GOT3 (cell line): ENCODE results near the gene S100A13.
"Not testable (repeated sequence)": the region's sequence is repeated elsewhere in the genome, so short reads cannot be mapped to it uniquely, and the experiment has no call there.

Source experiments
- DNase-seq: peaks from one replicate; lab custom pipeline; 2025; ENCODE audit warnings: mixed read lengths; lab: John Stamatoyannopoulos, UW

The S100A13 gene

DNA sequence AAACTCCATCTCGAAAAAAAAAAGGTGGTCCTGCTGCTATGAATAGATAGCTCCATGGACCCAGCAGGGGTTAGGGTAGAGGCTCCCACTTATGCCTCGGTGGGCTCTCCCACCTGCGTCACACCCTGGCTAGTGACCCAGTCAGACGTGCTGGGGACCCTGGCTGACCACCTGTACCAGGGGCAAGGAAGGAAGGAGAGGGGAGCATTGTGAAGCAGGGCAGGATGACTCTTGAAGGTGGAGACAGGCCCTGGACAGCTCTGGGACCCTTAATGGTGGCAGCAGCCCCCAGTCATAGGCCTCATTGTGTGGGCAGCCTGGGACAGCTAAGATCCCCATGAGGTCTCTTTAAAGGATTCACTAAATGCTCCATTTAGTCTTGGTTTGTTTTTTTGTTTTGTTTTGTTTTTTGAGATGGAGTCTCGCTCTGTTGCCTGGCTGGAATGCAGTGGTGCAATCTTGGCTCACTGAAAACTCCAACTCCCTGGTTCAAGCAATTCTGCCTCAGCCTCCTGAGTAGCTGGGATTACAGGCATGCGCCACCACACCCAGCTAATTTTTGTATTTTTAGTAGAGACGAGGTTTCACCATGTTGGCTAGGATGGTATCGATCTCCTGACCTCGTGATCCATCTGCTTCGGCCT lies 20.8 kb upstream of the S100A13 start:
- DNase-seq, result no peak

DNA sequence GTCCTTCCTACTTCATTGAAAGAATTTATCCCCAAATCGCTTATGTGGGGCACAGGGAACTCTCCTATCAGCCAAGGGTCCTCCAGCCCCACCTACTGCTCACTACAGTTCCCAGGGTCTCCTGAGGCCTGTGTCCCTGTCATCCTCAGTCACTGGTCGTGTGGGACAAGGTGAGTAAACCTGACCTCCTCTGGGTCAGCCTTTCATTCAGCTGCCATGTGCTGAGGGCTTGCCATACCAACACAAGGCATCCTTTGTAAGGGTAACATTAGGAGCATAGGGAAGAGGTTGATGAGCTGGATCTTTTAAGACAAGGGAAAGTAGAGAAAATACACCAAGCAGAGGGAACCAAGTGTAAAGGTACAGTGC lies 20.0 kb upstream of the S100A13 start:
- no peak for DNase-seq

DNA sequence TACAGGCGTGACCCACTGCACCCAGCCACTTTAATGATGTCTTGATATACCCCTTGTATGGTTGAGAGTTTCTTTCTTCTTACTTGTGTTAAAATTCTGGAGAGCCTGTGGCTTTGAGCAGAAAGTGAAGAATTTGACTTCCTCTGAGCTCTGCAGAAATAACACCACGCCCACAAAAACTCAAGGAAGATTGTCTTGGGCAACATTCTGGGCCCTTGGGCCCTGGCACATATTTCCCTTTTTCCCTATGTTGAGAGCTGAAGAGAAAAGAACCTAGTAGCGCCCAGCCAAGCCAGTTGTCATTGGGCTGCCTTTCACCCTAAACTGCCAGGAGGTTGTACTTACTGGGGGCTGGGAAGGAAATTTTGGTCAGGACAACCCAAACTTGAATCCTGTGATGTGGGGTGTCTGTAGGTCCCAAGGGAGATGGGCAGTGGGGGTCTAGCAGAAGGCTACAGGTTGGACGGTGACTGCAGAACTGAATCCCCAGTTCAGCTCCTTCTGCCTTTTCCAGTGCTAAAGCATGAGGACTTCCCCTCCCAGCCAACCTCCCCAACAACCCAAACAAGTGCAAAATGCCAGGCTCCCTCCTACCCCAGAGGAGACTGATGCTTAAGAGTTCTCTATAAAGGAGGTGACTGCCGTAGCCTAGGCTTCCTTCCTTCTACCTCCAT lies 19.5 kb upstream of the S100A13 start:
- no peak for DNase-seq

DNA sequence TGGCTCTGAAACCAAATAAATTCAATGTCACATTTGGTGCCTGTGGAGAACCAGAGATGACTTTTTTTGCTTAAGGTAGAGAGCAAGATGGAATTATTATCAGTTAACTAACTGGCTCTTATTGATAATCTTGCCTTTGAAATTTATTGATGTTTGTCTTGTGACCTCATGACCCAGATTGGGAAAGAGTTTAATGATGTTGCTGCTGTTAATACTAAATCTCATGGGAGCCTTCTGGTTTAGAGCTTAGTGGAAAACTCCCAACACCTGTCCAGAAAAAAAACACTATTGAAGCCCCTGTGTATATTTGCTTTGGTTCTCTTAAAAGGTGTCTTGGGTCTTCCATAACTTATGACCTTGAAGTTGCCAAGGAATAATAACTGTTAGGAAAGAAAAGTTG lies 16.5 kb upstream of the S100A13 start:
- DNase-seq, result no peak

DNA sequence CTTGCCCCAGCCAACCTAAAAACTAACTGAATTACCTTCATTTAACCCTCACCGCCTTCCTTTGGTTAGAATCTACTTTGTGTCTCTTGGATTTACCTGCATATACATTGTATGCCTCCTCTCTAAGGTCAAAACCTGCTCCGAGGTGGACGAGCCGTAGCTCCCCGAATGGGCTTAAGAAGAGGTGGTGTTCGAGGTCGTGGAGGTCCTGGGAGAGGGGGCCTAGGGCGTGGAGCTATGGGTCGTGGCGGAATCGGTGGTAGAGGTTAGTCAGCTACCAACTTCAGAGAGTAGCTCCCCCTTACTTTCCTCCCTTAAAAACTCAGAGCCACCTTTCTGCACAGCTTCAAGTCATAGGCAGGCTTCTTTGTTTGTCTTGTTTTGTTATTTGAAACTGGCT lies 15.8 kb upstream of the S100A13 start:
- DNase-seq, result no peak

DNA sequence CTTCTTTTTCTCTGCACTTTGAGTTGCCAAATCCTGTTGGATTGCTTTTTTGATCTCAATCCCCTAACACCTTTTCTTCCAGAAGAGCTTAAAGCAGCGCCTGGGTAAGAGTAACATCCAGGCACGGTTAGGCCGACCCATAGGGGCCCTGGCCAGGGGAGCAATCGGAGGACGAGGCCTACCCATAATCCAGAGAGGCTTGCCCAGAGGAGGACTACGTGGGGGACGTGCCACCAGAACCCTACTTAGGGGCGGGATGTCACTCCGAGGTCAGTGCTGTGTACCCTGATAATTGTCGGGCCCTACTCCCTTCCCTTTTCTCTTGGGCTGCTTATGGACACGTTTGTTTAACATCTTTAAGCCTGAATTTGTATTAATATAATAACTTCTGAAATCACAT lies 14.9 kb upstream of the S100A13 start:
- DNase-seq, result no peak

DNA sequence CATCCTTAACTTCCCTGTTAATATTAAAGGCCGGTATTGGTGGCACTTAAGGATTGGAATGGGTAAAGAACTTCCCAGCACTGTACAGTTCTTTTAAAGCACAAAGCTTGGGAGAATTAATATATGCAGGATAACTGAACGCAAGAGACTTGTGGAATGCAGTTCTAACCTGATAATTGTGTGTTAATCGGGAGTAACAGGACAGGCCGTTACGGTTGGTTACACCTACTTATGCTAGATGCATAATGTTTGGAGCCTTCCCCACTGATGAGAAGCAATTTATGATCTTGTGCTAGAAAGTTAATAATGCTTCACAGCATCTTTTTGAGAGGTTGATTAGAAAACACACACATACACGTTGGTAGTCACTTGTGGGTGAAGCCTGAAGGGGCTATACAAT lies 13.6 kb upstream of the S100A13 start:
- no peak for DNase-seq

DNA sequence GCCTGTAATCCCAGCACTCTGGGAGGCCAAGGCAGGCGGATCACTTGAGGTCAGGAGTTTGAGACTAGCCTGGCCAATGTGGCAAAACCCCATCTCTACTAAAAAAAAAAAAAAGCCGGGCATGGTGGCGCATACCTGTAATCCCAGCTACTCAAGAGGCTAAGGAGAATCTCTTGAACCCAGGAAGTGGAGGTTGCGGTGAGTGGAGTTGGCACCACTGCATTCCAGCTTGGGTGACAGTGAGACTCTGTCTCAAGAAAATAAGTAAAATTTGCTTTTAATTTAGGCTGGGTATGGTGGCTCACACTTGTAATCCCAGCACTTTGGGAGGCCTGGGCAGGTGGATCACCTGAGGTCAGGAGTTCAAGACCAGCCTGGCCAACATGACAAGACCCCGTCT lies 12.9 kb upstream of the S100A13 start:
- DNase-seq, result not testable (repeated sequence)

DNA sequence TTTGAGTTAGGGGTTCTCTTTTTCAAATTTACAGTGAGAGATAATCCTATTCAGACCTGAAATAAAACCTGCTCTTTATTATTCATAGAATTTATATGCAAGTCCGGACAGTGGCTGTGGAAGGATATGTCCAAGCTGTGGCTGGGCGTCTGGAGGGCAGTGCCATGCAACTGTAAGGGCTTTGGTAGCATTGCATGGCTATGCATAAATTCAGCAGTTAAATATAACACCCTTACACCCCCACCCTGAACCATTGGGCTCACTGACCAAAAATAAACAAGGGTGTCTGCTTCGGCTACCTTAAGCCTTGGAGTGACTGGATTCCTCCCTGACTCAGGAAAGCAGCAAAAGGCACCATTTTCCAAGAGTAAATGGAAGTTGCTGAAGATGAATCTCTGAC lies 12.0 kb upstream of the S100A13 start:
- DNase-seq, result no peak

DNA sequence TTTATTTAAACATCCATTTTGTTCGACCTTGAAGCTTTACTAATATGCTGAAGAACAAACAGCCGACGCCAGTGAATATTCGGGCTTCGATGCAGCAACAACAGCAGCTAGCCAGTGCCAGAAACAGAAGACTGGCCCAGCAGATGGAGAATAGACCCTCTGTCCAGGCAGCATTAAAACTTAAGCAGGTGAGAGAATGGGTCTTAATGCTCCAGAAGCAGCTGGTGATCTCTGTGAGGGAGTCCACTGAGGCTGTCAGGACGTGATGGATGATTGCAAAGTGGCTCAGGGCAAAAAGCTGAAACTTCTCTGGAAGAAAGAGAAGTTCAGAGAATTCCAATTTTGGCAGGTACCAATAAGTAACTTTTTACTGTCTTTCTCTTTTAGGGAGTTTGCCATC lies 11.0 kb upstream of the S100A13 start:
- DNase-seq, result no peak

DNA sequence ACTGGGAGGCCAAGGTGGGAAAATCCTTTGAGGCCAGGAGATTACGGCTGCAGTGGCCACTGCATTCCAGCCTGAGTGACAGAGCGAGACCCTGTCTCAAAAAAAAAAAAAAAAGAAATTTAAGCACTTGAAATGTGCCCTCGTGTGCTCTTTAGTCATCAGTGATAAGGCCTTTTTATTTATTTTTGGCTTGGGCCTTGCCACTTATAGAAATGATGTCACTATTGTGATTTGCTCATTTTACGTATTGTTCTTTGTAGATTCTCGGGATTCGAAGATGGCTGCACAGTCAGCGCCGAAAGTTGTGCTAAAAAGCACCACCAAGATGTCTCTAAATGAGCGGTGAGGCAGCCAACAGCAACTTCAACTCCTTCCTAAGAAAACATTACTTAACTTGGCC lies 9.0 kb upstream of the S100A13 start:
- DNase-seq, result no peak

DNA sequence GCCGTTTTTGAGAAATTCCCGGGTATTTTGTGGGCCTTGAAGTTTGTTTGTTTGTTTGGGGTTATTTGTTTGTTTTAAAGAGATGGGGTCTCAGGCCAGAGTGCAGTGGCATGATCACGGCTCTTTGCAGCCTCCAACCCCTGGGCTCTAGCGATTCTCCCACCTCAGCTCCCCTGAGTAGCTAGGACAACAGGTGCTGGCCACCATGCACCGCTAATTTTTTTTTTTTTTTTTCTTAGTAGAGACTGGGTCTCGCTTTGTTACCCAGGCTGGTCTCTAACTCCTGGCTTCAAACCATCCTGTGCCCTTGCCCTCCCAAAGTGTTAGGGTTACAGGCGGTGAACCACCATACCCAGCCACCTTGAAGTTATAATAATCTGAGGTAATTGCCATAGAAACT lies 8.6 kb upstream of the S100A13 start:
- no peak for DNase-seq

DNA sequence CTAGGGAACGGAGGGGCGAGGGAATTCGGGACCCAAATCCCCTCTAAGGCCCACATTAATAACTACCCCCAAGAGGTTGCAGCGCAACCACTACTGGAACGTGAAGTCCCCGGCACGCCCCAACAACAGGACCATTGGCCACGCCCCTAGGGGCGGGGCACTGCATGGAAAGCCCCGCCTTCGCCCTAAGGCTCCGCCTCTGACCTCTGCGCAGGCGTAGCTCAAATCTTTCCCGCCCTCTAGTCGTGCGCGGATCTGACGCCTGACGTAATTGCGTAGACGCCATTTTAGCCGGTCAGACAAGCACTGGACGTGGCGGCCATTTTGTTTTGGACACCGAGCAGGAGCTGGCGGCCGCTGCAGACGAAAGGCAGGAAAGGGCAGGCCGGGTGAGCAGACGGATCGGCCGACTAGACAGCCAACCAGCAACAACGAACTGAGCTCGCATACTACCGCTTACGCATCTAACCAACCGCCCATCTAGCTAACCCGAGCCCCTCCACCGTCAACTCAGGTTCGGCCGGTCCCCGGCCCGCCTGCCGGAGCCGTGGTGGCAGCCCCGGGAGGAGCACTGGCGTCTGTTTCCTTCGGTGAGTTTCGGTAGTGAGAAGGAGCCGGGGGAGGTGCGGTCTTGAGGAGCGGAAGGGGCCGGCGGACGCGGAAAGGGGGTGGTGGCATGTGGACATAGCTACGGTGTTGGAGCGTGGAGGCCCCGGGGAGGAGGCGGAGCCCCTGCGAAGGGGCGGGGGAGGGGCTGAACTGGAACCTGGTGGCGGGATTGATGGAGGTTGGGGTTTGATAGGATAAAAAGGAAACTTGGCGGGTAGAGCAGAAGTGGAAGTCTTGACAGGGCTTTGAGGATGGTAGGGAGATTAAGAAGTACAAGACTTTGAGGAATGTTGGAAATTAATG lies 6.7 kb upstream of the S100A13 start, which contains the start of gene CHTOP:
Gene CHTOP (plus strand): TSS at position 313 of the 912 bp plus-strand sequence. CDS start 2,523 bp downstream, outside the sequence.
- peak; percentile 92 for DNase-seq

DNA sequence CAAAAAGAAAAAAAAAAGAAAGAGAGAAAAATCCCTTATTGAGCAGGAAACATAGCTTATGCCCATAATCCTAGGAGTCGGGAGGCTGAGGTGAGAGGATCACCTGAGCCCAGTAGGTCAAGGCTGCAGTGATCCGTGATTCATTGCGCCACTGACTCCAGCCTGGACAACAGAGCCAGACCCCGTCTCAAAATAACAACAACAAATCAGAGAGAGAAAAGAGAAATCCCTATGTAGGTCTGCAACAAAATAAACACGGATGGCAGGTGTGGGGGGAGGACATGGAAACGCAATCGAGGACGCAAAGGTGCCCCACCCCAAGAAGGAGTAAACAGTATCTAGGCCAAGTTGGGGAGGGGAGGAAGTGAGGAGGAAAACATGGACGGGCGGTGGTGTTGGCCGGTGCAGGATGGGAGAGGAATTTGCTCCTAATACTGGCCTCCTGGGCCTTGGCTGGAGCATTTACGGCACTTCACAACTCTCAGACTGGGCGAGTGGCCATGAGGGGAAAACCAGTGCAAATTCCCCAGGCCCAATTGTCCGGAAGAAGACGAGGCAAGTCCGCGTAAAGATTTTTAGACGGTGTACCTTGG lies 6.0 kb upstream of the S100A13 start:
- no peak for DNase-seq

DNA sequence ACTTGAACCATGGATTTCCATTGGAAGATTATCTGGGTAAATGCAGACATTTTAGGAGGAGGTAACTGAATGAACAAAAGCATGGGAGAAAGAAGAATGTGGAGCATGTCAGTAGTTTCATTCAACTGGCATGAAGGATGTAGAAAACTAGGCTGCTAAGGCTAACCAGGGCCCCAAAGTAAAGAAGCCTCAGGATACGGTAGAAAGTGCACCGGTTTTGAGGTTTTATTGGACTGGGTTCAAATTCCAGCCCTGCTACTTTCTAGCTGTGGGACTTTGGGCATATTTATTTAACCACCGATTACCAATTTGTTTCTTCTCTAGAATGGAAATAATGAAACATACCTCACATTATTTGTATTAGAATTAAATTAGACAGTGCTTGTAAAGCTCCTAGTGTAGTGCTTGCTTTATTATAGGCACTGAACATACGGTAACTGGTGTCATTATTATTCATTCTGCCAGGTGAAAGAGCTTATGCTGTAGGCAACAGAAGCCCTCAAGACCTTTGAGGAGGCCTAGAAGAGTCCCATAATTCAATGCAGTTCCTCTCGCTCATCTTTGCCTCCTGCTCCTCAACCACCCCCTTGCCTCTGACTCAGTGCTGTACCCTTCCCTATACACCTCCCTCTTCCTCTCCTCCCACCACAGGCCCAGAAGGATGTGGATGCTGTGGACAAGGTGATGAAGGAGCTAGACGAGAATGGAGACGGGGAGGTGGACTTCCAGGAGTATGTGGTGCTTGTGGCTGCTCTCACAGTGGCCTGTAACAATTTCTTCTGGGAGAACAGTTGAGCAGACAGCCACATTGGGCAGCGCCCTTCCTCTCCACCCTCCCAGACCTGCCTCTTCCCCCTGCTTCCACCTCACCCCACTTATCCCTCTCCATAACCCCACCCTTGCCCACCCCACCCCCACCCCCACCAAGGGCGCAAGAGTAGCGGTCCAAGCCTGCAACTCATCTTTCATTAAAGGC lies 4.0 kb upstream of the S100A13 start:
- DNase-seq, result no peak

DNA sequence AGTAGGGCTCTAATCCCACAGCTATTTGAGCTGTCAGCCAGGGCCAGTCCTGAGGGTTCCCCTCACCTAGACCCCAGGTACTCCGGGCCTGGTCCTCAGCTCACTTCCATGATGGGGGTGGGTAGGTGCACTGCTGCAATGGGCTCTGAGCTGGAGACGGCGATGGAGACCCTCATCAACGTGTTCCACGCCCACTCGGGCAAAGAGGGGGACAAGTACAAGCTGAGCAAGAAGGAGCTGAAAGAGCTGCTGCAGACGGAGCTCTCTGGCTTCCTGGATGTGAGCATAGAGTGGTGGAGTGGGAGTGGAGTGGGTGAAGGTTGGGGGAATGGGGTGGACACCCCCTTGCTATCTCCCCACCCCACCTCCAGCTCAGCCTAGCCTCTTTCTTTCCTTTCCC lies 3.1 kb upstream of the S100A13 start:
- DNase-seq, result no peak

DNA sequence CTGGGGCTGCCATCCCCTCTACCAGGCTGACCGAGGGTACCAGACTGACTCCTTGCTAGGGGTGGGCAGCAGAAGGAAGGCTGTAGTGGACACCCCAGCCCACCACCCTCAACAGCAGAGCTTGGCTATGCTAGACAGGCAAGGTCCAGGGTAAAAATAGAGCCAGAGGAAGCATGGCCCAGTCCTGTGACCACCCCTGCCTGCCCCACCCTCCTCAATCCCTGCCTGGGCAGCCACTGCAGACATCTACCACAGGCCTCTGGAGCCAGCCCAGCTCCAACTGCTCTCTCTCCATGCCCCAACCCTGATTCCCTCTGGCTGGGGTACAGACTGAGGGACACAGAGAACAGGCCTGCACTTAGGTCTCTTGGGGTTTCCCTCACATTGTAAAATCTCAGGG lies 2.7 kb upstream of the S100A13 start:
- no peak for DNase-seq

DNA sequence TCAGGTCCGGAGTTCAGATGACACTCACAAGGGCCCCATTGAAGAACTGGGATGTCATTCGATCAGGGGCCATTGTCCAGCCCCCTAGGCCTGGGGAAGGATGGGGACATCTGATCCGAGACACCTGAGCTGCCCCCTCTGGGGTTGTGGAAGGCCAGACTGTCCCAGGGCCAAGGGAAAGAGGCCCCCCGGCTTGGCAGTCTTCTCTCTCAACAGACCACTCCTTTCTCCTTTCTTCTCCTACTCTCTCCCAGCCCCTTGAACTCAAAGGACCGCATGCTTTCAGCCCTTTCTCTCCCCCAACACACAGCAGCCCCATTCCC lies 2.0 kb upstream of the S100A13 start:
- DNase-seq, result no peak

DNA sequence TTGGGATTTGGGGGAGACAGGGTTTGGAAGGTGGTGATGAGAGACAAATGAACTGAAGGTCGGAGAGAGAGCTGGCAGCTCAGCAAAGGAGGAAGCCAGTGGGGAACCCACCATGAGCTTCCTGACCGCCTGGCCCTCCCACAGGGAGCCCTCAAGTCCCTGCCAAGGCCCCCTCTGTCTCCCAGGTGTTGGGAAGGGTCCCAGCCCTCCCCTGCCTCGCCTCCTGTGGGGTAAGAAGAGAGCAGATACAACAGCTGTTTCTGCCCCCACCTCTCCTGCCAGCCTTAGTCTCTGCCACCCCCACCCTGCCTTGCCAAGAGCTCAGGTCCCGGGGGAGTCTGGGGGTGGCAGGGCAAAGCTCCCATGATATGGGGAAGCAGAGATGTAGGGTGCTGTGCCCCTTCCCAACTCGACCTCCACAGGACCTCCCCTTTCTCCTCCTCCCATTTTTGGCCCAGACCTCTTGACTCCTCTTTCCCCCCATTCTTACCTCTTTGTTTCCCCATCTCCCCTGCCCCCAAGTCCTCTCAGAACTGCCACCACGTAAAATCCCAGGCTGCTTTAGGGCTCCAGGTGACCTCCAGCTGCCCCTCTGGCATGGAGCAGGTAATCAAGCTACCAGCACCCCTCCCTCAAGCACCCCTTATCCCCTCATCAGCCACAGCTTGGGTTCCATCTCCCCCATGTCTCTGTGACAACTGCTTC lies 1.5 kb upstream of the S100A13 start:
- no peak for DNase-seq

DNA sequence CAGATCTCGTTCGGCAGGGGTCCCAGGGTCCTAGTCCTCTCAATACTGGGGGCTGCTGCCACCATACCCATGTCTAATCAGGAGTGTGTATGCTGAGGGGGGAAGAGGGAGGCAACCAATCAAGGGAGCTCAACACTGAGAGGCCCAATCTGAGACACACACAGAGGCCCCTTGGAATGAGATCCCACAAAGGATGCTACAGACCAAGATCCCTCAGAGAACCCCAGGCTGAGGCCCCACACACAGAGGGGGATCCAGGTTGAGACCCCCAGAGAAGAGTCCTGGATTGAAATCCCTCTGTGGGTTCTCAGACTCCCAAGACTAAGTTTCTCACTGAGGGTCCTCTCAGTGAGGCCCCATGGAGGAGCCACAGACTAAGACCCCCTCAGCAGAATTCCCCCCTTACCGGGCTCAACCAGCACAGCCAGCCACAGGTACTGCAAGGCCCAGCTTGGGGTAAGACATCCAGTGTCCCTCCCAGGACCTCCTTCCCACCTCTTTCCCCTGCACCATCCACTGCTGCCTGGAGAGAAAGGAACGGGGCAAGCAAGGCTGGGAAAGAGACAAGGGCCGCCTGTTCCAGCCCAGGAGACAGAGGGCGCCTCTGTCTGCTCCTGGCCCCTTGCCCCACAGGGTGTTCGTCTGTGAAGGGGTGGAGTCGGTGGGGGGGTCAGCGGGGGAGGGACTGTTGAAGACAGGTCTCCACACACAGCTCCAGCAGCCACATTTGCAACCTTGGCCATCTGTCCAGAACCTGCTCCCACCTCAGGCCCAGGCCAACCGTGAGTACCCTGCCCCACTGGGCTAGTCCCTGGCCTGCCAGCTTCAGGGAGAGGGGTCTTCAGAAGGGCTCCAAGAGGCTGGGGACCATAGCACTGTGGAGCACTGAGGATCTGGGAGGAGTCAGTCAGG lies 666 bp upstream of the S100A13 start, which contains the start of gene S100A1:
Gene S100A1 (plus strand): TSS at position 720 of the 912 bp plus-strand sequence. CDS start 2,088 bp downstream, outside the sequence.
- DNase-seq, result no peak
